ENCODE data around the gene CDHR3.
"Not testable (repeated sequence)": the region's sequence is repeated elsewhere in the genome, so short reads cannot be mapped to it uniquely, and the experiment has no call there.

The CDHR3 gene

DNA sequence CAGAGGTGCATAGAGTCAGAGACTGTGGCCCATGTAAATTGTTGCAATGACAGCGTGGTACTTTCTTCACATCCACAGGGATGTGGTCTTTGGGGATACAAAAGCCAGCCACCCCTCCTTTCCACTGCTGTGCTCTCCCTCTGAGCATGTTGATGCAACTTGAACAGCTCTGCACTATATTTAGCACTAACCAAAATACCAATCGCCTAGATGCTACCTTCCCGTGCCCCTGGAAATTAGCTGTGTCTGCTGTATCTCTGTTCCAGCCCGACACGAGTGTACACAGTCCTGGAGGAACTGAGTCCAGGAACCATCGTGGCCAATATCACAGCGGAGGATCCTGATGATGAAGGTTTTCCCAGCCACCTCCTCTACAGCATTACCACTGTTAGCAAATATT lies 38.1 kb downstream of the CDHR3 start:
- DNase-seq (ENCODE audit: low read depth) = no peak

DNA sequence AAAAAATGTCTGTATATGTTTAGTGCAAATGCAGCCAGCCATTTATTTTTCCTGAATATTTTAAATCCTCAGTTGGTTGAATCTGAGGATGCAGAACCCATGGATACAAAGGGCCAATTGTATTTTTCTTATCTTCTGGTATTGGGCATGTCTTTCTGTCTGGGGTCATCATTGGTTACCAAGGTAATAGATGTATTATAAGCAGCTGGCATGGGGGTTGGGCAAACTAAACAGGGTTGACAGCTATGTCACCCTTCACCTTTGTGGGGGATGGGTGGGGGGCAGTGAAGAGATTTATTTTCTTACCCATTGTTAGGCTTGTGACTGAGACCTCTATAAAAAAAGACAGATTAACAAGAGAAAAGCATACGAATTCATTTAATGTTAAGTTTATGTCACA lies 38.8 kb downstream of the CDHR3 start:
- DNase-seq (ENCODE audit: low read depth) = no peak

DNA sequence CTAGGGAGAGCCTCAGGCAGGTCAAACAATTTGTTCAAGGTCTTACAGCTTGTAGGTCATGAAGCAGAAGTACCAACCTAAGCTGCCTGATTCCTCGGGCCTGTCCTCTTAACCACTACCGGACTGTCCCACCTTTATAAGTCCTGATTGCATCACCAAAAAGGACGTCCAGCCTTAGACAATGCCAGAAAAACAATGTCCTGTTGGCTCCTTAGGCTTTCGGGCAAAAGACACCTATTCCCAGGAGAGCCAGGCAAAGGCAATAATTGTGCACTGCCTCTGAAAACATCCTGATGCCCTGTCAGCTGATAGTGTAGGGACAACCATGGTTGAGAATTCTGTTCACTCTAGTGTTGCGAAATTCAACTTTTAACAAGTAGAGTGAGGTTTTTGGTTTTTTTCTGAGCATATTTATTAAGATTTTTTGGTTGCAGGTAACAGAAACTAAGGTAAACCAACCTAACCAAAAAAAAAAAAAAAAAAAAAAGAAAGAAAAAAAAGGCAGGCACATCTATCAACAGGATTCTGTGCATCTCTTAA lies 40.5 kb downstream of the CDHR3 start:
- DNase-seq (ENCODE audit: low read depth) = no peak

DNA sequence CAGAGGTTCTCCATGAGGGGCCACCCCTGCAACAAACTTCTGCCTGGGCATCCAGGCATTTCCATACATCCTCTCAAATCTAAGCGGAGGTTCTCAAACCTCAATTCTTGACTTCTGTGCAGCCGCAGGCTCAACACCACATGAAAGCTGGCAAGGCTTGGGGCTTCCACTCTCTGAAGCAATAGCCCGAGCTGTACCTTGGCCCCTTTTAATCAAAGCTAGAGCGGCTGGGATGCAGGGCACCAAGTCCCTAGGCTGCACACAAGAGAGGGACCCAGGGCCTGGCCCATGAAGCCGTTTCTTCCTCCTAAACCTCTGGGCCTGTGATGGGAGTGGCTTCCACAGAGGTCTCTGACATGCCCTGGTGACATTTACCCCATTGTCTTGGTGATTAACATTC lies 43.8 kb downstream of the CDHR3 start:
- DNase-seq (ENCODE audit: low read depth) = no peak

DNA sequence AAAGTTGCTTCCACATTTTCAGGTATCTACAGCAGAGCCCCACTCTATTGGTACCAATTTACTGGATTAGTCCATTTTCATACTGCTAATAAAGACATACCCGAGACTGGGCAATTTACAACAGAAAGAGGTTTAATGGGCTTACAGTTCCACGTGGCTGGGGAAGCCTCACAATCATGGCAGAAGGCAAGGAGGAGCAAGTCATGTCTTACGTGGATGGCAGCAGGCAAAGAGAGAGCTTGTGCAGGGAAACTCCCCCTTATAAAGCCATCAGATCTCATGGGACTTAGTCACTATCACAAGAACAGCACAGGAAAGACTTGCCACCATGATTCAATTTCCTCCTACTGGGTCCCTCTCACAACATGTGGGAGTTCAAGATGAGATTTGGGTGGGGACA lies 44.7 kb downstream of the CDHR3 start:
- DNase-seq (ENCODE audit: low read depth) = not testable (repeated sequence)

DNA sequence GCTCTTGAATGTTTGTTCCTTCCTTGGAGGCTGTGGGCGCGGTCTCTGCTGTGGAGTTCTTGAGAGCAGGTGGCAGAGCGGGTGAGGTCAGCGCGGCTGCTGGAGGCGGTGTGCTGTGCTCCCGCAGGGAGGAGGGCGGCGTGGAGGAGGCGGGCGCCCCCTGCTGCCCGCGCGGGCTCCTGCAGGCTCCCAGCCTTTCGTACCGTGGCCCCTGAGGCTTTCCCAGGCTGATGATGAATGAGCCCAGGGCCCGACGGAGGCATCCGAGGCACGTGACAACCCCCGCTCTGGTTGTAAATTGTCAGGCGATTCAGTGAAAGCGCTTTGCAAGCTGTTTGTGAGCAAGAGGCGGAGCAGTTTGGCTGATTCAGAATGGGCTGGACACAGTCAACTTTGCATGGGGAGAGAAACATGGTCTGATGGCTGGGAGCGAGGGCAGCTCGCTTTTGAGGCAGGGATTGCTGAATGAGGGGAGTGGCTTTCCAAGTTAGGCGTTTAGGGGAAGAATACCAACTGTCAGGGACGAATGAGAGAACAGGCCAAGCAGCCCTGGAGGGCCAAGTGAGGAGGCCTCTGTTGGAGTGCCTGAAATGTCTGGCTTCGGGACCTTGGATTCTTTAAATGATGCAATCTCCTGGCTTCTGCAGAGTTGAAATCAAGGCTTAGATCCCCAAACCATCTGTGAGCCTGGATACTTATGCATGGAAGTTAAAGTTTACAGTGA lies 46.6 kb downstream of the CDHR3 start:
- DNase-seq (ENCODE audit: low read depth) = peak; percentile 58

DNA sequence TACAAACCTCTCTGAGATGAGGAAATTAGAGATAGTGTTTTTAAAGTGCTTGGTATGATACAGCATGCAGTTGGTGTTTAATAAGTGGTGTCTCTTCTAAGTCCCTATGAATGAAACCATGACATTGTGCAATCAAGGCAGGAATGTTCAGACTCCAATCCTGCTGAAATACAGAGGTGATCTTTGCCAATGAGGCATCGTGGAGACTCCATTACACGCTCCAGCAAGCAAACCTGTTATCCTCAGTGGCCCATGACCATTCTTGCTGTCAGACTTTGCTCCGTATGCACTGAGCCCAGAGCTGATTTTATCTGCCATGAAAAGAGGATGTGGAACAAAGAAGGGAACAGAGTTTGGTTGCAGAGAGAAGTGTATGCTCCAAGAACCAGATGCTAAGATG lies 47.3 kb downstream of the CDHR3 start:
- no peak for DNase-seq (ENCODE audit: low read depth)

DNA sequence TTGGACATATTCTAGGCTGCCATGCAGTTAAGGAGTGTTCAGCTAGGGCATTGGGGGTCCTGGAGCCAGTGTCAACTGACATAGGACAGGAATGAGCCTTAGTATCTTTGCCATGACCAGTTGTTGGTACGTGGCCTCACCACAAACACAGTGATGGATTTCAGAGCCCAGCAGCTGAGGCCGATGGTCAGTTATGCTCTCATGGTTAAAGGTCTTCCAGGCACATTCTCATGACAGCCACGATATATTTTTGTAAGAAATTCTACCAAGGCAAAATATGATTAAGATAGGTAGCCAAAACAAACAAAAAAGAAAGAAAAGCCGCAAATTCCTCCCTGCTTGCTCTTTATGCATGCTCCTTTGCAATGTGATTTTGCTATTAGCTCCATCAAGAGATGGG lies 47.8 kb downstream of the CDHR3 start:
- DNase-seq (ENCODE audit: low read depth) = no peak

DNA sequence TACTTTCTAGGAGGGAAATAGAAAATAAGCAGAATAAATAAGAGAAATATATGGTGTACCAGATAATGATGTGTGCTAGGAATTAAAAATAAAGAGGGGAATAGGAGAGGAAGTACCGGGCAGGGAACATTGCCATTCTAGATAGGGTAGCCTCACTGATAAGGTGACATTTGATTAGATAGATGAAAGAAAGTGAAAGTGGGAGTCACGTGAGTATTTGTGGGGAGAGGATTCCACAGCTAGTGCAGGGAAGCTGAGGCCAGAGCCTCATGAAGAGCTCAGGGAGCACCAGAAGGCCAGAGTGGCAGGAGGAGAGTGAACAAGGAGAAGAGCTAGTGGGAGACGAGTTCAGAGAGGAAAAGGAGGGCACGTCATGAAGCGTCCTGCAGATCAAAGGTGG lies 49.1 kb downstream of the CDHR3 start:
- no peak for DNase-seq (ENCODE audit: low read depth)

DNA sequence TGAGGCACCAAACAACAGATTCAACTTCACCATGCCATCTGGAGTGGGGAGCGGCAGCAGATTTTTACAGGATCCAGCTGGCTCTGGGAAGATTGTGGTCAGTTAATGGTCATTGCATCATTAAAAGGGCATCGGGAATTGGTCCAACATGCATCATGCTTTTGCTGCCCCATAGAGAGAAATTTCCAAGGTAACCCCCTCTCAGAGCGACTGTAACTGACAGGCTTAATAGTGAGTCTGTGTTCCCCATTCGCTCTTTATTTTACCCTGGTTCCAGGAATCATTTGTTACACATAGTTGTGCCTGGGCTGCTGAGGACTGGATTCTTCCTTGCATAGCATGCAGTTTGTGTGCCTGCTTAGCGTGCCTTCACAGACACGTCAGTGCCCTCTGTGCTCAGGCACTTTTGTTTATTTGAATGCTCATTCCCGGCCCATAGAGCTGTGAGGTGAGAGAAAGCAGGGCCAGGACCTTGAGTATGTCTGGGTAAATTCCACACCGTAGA lies 49.9 kb downstream of the CDHR3 start:
- no peak for DNase-seq (ENCODE audit: low read depth)

DNA sequence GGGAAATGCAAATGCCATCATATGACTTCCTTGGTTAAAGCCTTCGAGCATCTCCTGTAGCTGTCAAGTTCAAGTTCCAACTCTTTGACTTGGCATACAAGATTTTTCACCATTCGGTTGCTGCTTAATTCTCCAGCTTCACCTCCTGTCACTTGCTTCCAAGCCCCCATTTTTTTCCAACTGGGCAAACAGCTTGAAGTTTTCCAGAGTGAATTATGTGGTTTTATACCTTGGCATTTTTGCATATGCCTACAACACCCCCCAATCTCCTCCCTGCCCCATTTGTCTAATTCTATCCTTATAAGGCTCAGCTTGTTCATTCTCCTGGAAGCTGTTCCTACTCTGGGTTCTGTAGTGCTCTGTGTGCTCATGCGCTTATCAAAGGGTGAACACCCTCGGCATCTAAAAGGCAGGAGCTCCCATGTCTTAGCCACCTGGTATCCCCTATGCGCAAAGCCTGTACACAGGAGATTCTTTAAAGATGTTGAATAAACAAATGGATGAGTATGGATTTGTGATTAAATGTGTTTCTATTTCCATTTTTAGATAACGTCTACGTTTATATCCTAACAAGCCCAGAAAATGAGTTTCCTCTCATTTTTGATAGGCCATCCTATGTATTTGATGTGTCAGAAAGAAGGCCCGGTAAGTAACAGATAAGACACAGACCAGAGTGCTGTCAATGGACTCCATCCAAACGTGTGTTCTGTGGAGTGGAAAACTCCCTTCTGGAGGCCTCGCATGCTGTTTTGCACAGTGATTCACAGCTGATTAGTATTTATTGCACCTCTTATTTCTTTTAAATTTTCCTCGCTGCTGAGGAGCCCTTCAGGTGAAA lies 52.5 kb downstream of the CDHR3 start:
- no peak for DNase-seq (ENCODE audit: low read depth)

DNA sequence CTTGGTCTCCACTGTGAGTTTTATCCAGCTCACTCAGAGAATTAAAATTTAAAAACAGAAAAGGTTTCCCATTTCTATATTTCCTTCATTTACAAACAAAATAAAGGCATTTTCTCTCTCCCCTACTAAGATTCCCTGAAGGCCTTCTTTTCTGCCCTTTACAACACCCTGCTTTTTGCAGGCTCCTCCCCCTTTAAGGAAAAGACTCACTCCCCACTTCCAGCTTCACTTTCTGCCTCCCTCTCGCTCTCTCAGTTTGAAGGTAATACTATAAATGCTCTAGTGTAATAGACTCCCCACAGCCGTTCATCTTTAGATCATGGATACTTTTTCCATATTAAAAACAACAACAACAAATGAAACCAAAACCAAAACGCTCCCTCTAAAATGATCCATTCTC lies 53.3 kb downstream of the CDHR3 start:
- no peak for DNase-seq (ENCODE audit: low read depth)

DNA sequence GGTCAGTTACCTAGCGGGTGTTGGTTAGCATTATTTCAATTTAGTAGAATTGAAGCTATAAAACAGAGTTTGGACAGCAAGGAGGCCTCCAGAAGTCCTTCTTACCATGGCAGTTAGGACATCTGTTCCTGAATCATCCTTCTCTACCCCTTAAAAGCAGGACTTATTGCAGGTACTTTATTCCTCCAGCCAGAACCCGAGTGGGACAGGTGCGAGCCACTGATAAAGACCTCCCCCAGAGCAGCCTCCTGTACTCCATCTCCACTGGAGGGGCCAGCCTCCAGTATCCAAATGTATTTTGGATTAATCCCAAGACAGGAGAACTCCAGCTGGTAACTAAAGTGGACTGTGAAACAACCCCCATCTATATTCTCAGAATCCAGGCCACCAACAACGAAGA lies 54.6 kb downstream of the CDHR3 start:
- DNase-seq (ENCODE audit: low read depth) = no peak

DNA sequence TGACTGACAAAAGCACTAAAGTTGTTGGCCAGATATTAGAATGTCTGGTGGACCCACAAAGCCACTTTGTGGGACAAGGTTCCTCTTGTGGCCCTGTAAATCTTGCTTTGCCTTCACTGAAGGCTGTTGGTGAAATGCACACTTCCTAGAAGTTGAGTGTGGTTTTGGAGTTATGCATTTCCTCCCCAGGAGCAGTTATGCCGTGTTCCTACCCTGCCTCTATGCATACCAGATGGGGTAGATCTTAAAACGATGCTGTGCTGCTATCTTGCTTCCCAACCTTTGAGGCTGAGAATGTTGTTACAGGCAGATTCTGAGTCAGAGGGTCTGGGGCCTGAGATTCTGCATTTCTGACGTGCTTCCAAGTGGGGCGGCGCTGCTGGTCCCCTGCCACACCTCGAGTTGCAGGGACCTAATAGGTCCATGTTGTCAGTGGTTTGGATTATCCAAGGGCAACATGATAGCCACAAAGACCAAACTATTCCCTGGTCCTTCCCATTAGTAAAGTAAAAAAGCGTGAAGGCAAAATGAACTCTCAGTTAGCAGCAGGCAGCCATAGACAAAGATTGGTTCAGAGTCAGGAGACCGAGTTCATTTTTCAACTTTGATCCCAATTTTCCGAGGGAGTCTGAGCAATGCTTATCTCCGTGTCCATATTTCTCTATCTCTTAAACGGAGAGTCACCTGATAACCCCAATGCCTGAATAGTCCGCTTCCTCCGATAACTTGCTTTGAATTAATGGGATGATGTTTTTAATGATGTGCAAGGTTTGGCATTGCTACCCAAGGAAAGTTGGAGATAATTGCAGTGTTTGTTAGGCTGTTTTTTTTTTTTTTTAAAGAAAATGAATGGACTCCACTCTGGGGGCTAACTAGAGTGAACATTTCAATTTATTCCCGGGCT lies 55.8 kb downstream of the CDHR3 start:
- DNase-seq (ENCODE audit: low read depth) = no peak

DNA sequence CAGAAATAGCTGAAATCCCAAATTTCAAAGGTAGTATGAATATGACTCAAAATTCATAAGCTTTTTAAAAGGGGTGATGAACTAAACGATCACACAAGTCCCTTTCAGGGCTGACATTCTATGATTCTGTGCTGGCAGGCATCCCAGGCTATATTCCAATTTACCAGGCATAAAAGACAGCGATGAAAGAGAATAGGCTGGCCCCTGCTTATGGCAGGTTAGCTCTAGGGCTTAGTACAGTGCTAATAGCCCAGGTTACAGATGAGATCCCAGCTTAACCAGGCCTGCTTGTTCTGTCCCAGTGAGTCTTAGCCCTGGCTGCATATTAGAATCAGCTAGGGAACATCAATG lies 56.4 kb downstream of the CDHR3 start:
- DNase-seq (ENCODE audit: low read depth) = no peak

DNA sequence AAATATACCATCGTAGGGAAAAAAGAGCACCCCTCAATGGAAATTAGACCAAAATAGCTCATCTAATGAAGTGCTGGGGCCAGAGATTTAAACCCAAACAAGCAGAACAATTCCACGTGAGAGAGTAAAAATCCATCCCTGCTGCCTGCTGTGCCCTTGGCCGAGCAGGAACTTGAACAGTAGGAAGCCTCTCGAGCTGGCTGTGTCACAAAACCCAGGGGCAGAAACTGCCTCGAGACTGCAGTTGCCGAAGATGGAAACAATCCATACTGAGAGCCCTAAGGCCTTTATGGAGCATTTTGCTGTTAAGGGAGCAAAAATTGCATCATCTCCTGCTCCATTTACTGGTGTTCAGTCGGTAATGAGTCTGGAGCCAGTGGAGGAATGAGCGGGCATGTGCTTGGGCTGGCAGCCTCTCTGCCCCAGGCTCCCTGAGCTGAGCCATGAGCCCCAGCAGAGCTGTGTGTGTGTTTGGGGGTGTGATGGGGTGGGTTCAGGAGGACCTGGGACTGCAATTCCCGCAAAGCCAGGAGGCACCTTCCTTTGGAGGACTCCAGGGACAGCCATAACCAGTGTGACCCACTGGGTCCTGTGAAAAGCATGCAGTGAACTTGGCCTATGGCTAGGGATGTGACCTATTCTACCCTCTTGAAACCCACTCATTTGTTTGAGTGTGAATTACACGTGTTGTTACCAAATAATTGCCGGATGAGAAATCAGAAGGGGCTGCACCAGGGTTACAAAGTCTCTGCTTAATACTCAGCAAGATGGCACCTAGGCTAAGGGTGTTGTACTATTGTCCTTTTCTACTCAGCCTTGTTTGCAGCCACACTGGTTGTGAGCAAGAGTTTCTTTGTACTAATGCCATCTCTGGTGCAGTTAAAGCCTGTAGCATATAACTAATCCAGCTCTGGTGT lies 58.3 kb downstream of the CDHR3 start:
- no peak for DNase-seq (ENCODE audit: low read depth)

DNA sequence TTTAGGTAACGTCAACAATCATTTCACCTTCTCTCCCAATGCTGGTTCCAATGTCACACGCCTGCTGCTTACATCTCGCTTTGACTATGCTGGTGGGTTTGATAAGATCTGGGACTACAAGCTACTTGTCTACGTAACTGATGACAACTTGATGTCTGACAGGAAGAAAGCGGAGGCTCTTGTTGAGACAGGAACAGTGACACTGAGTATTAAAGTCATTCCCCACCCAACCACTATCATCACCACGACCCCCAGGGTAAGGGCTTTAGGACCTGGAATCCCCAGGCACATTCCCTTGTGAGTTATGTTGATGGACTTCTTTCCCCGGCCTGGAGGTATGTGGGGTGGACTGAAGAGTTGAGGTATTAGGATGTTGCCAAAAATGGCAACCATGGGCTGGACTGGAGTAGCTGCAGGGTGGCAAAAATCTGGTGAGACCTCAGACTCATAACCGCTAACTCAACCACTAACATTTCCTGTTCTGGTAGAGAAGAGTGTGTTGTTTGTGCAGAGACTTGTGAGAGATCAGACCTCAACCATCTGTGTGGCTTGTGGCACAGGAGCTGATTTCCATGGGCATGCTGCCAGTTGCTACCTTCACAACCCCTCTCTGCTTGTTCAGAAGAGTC lies 59.2 kb downstream of the CDHR3 start:
- DNase-seq (ENCODE audit: low read depth) = no peak

DNA sequence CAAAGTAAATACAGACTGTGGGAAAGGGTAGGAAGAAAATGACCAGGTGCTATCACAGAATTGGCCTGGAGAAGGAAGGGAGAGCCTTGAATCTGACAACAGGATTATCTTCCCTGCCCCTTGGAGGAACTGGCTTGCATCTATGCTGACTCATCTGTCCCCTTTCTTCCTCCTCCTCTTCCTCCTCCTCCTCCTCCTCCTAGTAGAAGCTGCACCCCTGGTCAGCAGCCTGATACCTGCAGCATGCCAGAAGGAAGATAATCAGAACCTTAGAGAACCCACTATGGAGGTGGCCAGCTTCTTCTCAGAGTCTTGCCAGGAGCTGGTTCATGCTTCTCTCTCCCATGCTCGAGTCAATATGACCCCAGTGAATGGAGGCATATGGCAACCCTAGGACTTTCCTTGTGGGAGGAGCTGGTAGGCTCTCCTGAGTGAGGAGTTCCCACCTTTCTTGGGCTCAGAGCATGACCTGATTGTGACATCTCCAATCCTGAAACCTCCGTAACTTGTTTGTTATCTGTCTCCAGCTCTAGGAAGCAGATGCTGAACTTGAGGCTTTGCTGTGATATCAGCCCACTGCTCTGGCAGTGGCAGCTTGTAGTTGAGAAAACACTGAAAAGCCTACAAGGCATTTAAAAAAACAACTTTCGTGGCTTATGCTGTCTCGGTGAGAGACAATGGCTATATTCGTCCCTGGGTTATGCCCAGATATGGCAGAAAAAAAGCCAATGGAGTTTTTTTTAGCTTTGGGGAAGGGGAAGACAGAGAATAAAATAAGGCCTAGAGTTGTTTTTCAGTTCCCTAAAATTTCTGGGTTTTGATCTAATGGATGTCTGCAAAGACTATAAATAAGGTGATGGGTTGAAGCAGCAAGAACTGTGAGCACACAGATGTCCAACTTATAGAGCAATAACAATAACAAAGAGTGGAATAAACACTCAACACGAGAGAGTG lies 60.6 kb downstream of the CDHR3 start:
- no peak for DNase-seq (ENCODE audit: low read depth)

DNA sequence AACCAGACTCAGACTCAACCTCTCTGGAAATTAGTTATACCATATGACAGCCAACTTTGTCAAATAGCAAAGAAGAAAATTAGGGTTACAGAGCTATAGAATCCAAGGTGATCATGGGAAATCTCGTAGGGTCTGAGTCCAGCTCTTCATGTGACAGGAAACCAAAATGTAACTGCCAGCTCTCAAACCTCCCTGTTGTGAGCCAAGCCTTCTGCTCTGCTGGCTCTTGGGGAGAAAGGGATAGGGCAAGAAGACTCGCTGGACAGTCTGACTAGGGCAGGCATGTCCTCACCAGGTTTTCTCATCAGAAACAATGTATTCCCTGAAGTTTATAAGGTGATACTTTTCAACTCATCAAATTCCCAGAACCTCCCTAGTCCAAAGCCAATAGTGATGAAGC lies 63.0 kb downstream of the CDHR3 start:
- no peak for DNase-seq (ENCODE audit: low read depth)

DNA sequence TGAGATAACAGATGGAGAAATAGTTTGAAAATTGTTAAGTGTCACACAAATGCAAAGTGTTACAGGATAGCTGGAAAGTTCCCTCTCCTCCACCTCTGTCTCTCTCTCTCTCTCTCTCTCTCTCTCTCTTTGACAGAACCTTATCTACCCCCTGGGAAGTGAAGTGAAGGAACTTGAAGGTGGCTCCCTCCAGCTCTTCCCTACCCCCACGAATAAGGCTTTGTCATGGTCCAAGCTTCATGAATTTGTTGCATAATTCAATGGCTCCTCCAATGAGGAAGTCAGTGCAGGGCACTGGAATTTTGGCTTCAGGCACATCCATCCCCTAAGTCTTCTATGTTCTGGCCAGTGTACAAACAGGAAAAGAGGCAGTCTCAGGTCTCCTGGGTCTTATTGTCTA lies 66.4 kb downstream of the CDHR3 start:
- DNase-seq (ENCODE audit: low read depth) = no peak
